ENCODE results near the gene FCGR2B.
"Not testable (repeated sequence)": the region's sequence is repeated elsewhere in the genome, so short reads cannot be mapped to it uniquely, and the experiment has no call there.

The FCGR2B gene

DNA sequence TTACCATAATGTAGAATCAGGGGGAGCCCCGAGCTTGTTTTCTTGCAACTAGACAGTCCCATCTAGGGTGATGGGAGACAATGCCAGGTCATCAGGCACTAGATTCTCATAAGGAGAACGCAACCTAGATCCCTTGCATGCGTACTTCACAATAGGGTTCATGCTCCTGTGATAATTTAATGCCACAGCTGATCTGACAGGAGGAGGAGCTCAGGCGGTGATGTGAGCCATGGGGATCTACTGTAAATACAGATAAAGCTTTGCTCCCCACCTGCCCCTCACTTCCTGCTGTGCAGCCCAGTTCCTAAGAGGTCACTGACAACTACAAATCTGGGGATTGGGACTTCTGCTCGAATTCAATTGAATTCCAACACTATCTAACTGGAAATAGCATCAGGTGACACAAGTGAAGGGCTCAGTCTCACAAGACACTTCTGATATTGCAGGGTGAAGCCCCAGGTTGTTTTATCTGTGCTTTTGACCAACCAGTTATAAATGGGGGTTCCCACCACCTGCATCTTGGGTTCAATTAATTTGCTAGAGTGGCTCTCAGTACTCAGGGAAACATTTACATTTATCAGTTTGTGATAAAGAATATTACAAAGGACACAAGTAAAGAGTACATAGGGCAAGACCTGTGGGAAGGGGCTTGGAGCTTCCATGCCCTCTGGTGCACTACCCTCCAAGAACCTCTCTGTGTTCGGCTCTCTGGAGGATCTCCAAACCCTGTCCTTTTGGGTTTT lies 24.5 kb upstream of the FCGR2B start:
- not testable (repeated sequence) for H3K27ac Mint-ChIP-seq, H3K27me3 Mint-ChIP-seq, ATAC-seq, H3K4me1 Mint-ChIP-seq, H3K4me3 Mint-ChIP-seq, H3K36me3 Mint-ChIP-seq, H3K9me3 Mint-ChIP-seq

DNA sequence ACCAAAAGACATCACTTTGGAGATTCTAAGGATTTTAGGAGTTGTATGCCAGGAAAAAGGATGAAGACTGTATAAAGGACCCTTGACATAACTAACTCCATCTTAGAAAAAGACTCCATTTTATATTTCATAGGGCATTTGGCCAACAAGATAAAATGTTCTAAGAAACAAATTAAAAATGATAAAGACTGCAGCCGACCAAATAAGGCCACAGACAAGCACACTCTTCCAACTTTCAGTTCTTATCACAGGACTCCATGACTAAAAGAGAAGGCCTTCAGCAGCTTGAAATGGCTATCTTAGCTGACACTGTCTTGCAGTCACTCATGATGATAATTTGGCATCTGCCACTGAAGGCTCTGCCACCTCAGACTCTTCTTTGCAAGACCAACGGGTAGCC lies 23.7 kb upstream of the FCGR2B start:
- not testable (repeated sequence) for ATAC-seq, H3K4me3 Mint-ChIP-seq, H3K36me3 Mint-ChIP-seq, H3K27ac Mint-ChIP-seq, H3K27me3 Mint-ChIP-seq, H3K9me3 Mint-ChIP-seq, H3K4me1 Mint-ChIP-seq

DNA sequence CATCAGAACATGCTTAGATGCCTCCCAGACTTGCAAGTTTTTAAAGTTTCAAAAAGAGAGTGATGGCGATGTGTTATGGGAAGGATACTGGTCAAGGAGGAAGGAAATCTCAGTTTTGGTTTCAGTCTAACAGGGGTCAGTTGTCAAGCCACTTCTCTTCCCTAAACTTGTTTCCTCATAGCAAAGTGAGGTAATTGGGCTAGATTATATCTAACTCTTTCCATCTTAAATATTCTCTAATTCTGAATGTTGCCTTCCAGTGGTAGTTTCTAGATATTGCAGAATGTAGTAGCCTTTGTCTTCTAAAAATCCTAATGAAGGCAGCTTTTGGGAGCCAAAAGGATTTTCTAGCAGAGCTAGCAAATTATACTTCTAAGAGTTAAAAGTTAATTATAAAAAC lies 20.2 kb upstream of the FCGR2B start:
- not testable (repeated sequence) for H3K36me3 Mint-ChIP-seq, H3K27me3 Mint-ChIP-seq, ATAC-seq, H3K9me3 Mint-ChIP-seq, H3K27ac Mint-ChIP-seq, H3K4me1 Mint-ChIP-seq, H3K4me3 Mint-ChIP-seq

DNA sequence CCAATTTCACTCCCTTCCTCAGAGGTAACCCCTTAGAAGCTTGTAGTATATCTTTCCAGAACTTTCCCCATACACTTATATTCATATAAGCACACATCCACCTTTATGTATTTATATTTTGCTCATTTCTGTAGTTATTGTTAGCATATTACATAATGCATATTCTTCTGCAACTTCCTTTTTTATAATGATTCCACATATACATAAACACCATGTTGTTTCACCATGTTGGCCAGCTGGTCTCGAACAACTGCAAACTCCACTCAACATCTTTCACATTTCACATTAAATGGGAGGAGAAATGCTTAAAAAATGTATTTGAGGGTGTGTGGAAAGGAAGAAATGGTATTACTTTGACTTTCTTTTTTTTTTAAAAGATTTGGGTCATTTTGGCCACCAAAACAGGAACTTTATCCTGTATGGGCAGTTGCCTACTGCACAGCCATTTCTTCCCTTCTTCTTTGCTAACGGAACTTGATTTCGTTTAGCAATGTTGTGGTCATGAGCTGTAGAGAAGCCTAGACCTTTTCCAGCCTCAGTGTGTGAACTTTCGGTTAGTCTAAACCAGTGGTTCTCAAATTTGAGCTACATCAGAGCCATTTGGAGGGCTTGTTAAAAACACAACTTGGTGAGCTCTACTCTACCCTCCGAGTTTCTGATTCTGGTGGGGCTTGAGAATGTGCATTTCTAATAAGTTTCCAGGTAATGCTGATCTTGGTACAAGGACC lies 19.3 kb upstream of the FCGR2B start:
- not testable (repeated sequence) for H3K27ac Mint-ChIP-seq, H3K4me1 Mint-ChIP-seq, ATAC-seq, H3K9me3 Mint-ChIP-seq, H3K4me3 Mint-ChIP-seq, H3K36me3 Mint-ChIP-seq, H3K27me3 Mint-ChIP-seq

DNA sequence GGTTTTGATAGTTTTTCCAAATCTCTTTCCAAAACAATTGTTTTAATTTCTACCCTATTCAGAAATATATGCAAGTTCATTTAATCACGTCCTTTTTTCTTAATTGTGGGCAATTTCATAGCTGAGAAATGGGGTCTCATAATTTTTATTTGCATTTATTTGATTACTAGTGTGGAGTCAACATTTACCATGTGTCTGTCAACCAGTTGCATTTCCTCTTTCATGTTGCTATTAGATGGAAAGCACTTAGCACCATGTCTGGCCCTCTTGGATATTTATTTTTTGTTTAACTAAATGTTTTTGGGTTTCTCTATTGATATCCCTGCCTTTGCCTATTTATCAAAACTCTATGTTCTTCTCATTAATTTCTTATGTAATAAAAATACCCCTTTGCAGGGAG lies 18.1 kb upstream of the FCGR2B start:
- not testable (repeated sequence) for H3K36me3 Mint-ChIP-seq, H3K9me3 Mint-ChIP-seq, H3K4me1 Mint-ChIP-seq, H3K4me3 Mint-ChIP-seq, H3K27ac Mint-ChIP-seq, ATAC-seq, H3K27me3 Mint-ChIP-seq

DNA sequence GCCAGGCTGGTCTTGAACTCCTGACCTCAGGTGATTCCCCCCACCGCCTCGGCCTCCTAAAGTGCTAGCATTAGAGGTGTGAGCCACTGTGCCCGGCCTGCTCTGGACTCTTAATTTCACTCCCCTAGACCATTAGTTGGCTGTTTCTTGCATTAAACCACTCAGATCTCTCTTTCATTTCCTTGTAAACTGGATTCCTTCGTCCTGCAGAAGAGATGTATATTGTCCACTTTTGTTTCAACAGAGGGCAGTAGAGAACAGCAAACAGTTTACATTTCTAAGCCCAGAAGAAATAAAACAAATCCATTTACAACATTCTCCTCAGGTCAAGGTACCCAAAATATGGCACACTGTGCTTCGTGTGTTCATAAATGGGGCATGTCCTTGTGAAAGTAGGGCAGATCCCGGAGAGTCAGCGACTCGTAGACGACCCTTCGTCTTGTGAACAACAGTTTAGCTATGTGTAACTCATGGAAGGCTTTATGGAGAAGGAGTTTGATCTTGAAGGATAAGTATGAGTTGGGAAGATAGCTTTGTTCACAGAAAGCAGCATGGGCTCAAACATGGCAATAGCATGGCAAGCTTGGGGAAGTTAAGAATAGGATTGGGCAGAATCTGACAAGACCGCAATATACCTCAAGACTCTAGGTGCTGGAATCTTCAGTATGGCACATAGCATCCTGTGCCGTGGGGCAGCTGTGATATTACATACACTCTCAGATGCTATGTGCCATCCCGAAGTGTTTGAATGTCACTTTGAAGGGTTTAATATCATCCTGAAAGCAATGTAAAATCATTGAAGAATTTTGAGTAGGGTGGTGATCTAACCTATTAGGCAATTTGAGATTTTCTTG lies 15.2 kb upstream of the FCGR2B start:
- H3K4me1 Mint-ChIP-seq, H3K9me3 Mint-ChIP-seq, H3K4me3 Mint-ChIP-seq, ATAC-seq, H3K27me3 Mint-ChIP-seq, H3K36me3 Mint-ChIP-seq: not testable (repeated sequence)
- peak overlapping the region; percentile 66 for H3K27ac Mint-ChIP-seq

DNA sequence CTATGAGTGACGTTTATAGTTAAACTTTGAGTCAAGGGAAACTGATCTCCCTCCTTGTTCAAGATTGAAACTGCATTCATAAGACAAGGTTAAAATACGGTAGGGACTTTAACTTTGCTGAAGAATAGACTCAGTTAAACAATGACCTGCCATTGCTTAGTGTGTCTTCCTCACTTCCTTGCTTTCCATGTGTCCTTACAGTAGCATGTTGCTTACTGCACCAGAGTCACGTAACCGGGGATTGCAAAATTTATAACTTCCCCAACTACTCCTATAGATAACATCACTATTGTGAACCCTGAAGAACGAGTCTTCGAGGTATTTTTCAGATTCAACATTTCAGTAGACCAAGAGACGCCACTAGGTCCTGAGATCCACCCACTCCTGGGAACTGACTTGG lies 9.4 kb upstream of the FCGR2B start:
- H3K36me3 Mint-ChIP-seq, H3K4me3 Mint-ChIP-seq, ATAC-seq: not testable (repeated sequence)

DNA sequence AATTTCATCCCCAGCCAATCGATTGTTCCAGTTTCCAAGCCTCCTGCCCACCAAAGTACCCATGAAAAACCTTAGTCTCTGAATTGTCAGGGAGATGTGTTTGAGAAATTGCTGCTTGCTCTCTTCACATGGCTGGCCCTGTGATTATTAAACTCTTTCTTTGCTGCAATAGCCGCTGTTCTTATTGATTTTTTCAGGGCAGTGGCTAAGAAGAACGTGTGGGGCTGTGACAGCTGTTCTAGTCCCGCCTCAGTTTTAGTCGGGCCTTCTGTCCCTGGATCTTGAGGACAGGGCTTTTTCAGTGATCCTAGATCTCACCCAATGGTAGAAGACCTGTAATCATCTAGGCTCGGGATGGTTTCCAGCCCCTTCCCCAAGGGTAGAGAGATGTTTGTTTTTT lies 9.0 kb upstream of the FCGR2B start:
- H3K36me3 Mint-ChIP-seq, H3K27me3 Mint-ChIP-seq, H3K4me3 Mint-ChIP-seq, ATAC-seq, H3K9me3 Mint-ChIP-seq, H3K4me1 Mint-ChIP-seq, H3K27ac Mint-ChIP-seq: not testable (repeated sequence)

More for the DNA sequence above, 9.4 kb upstream of the FCGR2B start:
- not testable (repeated sequence) for H3K9me3 Mint-ChIP-seq, H3K27me3 Mint-ChIP-seq, H3K27ac Mint-ChIP-seq, H3K4me1 Mint-ChIP-seq

DNA sequence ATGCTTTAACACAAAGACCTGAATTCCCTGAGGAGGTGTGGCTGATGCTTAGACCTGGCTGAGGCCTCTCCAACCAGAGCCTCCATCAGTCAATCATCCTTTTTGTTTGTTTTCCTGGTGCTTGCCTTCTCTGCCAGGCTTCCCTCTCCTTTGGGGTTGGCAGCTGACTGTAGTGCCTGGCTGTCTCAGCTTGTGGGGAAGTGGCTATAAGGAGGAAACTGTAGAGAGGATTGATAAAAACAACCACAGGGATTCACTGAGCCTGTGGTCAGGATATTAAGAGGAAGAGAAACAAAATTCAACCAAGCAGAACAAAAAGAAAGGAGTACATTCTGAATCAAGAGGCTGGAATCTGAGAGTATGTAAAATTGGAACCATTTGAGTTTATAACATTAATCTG lies 4.4 kb upstream of the FCGR2B start:
- H3K4me1 Mint-ChIP-seq, H3K4me3 Mint-ChIP-seq, H3K9me3 Mint-ChIP-seq, H3K27ac Mint-ChIP-seq, H3K36me3 Mint-ChIP-seq, H3K27me3 Mint-ChIP-seq: not testable (repeated sequence)
- ATAC-seq: peak; percentile 64

DNA sequence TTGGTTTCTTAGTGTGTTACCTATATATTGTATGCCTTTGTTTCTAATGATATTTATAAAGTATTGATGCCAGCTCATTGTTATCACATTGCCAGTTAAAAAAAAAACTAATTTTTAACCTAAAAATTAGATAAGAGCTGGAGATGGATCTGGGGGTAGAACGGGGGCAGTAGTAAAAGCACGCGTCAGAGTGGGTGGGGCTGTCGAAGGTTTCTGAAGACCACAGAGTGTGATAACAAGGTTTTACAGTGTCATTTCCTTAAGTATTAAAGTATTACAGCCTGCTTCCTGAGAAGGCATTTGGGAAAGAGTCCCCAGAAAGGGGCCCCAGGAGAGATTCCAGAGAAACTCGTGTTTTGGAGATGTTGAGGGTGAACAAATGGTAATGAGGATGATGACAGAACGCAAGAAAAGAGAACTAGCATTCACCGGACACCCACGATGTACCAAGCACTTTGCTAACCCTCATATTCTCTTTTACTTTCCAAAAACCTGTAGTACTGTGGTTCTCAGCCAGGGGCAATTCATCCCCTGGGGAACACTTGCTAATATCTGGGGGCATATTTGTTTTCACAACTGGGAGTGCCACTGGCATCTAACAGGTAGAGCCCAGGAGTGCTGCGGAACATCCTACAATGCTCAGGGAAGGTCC lies 1.2 kb upstream of the FCGR2B start:
- ATAC-seq: peak; percentile 58
- H3K9me3 Mint-ChIP-seq, H3K4me3 Mint-ChIP-seq, H3K4me1 Mint-ChIP-seq, H3K27ac Mint-ChIP-seq, H3K27me3 Mint-ChIP-seq, H3K36me3 Mint-ChIP-seq: not testable (repeated sequence)

DNA sequence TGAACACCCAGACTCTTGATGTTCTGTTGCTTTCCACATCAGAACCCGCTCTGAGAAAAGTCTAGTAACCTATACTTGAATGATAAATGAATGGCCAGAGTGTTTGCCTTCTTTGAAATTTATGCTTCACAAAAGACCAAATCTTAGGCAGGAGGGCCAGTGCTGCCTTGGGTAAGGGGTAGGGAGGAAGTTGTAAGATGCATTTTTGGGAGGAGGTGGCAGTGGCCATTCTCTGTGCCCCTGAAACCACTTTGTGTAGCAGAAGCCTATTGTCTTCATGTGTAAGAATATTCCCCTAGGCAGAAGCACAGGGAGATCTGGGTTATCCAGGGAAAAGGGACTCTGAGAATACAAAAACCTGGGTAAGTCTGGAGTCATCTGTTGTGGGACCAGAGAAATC lies 626 bp downstream of the FCGR2B start:
- not testable (repeated sequence) for H3K27me3 Mint-ChIP-seq, H3K27ac Mint-ChIP-seq, H3K9me3 Mint-ChIP-seq, H3K4me1 Mint-ChIP-seq, H3K36me3 Mint-ChIP-seq, H3K4me3 Mint-ChIP-seq
- peak; percentile 52 for ATAC-seq

DNA sequence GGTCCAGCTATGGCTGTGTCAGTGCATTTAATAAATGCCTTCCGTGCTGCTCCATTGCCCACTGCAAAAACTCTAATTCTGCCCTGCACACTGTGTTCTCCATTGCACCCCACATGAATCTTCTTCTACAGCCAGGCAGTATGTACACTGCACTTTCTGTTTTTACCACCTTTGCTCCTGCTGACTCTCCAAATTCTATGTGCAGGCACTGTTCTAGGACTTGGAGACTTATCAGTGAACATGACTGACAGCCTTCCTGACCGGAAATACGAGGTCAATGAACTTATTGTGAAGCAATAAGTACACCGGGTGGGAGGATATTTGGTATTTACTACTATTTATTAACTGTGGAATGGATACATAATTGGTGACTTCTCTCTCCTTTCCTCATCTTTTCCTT lies 1.7 kb downstream of the FCGR2B start:
- not testable (repeated sequence) for H3K4me3 Mint-ChIP-seq, H3K27me3 Mint-ChIP-seq, H3K9me3 Mint-ChIP-seq, H3K4me1 Mint-ChIP-seq, ATAC-seq, H3K36me3 Mint-ChIP-seq, H3K27ac Mint-ChIP-seq

DNA sequence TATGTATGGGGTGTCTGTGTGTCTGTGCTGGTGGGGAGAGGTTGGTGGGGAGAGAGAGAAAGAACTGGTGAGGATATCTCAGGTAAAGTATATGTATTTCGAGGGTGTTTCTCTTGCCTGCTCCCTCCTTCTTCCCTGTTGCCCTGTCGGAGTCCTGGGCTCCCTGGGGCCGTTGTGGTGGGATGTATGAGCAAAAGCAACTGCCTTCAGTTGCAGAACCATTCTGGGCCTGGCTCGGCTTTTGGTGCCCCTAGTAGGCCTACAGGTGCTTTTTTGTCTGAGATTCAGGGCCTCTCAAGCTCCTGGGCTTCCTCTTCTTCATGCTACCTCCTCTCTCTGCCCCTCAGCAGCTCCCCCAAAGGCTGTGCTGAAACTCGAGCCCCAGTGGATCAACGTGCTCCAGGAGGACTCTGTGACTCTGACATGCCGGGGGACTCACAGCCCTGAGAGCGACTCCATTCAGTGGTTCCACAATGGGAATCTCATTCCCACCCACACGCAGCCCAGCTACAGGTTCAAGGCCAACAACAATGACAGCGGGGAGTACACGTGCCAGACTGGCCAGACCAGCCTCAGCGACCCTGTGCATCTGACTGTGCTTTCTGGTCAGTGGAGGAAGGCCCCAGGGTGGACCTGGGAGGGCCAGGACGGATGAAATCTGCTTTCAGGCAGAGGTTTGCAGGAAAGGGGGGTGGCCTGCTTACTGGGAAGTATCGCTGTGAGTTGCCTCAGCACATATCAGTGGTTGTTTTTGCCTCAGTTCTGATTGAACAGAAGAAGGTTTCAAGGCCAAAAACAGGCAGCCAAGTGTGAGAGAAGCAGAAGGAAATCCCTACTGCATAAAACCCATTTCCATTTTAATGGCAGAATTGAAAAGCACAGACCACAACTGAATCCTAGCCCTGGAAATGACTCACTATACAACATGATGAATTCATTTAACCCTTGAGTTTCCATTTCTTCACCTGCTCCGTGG lies 8.4 kb downstream of the FCGR2B start:
- not testable (repeated sequence) for H3K9me3 Mint-ChIP-seq, H3K4me3 Mint-ChIP-seq, ATAC-seq, H3K27me3 Mint-ChIP-seq
- Mint-ChIP-seq H3K4me1 (peaks cover 15% of the 10 kb centered on the region), H3K36me3 (peaks cover 15% of the 10 kb centered on the region), H3K27ac (peak overlapping the region; percentile 63)

DNA sequence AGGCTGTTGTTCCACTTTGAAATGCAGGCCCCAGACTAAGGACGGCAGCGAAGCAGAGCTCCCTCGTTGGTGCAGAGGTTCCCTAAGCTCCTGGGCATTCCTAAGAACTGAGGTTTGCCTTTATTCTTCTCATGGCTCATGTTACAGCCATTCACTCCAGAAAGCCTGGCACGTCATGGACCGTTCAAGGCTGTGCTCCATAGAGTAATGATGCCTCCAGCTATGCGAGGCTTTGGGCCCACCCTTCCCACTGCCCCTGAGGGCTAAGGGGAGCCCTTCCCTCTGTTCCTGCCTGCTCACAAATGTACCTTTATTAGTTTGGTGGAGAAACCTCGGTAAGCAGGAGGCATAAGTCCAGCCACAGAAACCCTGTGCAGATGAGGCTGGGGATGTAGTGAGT lies 10.5 kb downstream of the FCGR2B start:
- not testable (repeated sequence) for H3K4me3 Mint-ChIP-seq, ATAC-seq, H3K27ac Mint-ChIP-seq, H3K27me3 Mint-ChIP-seq, H3K9me3 Mint-ChIP-seq
- peaks cover 29% of the 10 kb centered on the region for H3K36me3 Mint-ChIP-seq
- H3K4me1 Mint-ChIP-seq: peaks cover 15% of the 10 kb centered on the region
